A549 (cell line): ENCODE results near the gene KCNN4. TPM values are rescaled to one million over a fixed set of nuclear protein-coding genes. Genes with fewer than 3 reads are reported as not detected.

Experiments
- ATAC-seq, 2 experiments: fragments of 200-7000 bp in 1 of 2; fragments of >200 bp in 1 of 2; cut with Nextera tagmentation in 1 of 2; cut with Tn5 transposase in 1 of 2; 3 replicates each; pipeline versions ENCODE4 v1.8.0 to v1.9.1; 2018 to 2020; ENCODE audit warnings: mild to moderate bottlenecking in 1 of 2, moderate library complexity in 1 of 2
- CTCF ChIA-PET: fragments of 300-600 bp; sonication (Branson Sonifier 250); formaldehyde crosslinking; extraction: SDS; loops from one replicate; lab custom pipeline; 2021; ENCODE audit warnings: antibody characterized with exemption, inconsistent platforms; lab: Yijun Ruan, JAX
- POLR2A ChIA-PET: fragments of 350-600 bp; formaldehyde crosslinking; extraction: SDS; loops from one replicate; lab custom pipeline; 2021; ENCODE audit warnings: antibody characterized with exemption, inconsistent platforms; lab: Yijun Ruan, JAX
- DNase-seq, 2 experiments: peaks; one replicate each; pipeline versions ENCODE4 v3.0.0 to v3.0.0-alpha.2; 2011 to 2016; ENCODE audit warnings: low read depth in 1 of 2, low spot score in 1 of 2
- FAIRE-seq: peaks from 2 replicates; lab custom pipeline; 2011; peaks lifted over from hg19 to GRCh38; lab: Jason Lieb, UNC
- H3K27ac ChIP-seq, 2 experiments: fragments of >200 bp; sonication (Bioruptor Twin); formaldehyde crosslinking; 3 replicates each; pipeline ENCODE4 v1.5.1; 2016 to 2017
- H3K4me1 ChIP-seq: fragments of >200 bp; sonication (Bioruptor Twin); formaldehyde crosslinking; 3 replicates; pipeline ENCODE4 v1.6.1; 2016
- H3K4me2 ChIP-seq: fragments of >200 bp; sonication (Bioruptor Twin); formaldehyde crosslinking; 3 replicates; pipeline ENCODE4 v1.6.1; 2016
- H3K4me3 ChIP-seq: fragments of >200 bp; sonication (Bioruptor Twin); formaldehyde crosslinking; 3 replicates; pipeline ENCODE4 v1.5.1; 2016
- H3K9me3 ChIP-seq: fragments of >200 bp; sonication (Bioruptor Twin); formaldehyde crosslinking; 3 replicates; pipeline ENCODE4 v1.6.1; 2016
- CBX2 ChIP-seq: fragments of 200-600 bp; sonication (generic); IDR thresholded peaks from 2 replicates; pipeline ENCODE4 v1.6.1; 2016; ENCODE audit warnings: low read depth, mild to moderate bottlenecking, borderline replicate concordance
- EHMT2 ChIP-seq: fragments of 200-600 bp; sonication (generic); IDR thresholded peaks from 2 replicates; pipeline ENCODE4 v1.6.1; 2016; ENCODE audit warnings: antibody characterized with exemption, low read depth, mild to moderate bottlenecking, moderate library complexity
- FOSB ChIP-seq: fragments of 250-450 bp; sonication (Bioruptor Pico); IDR thresholded peaks from 2 replicates; pipeline ENCODE4 v1.5.0; 2020; ENCODE audit warnings: mild to moderate bottlenecking, moderate library complexity
- FOXS1 ChIP-seq: fragments of 250-450 bp; sonication (Bioruptor Pico); IDR thresholded peaks from 2 replicates; pipeline ENCODE4 v1.5.0; 2020; ENCODE audit warnings: mild to moderate bottlenecking, moderate library complexity
- GATA3 ChIP-seq: IDR thresholded peaks from 2 replicates; pipeline ENCODE4 v1.6.1; 2012; ENCODE audit warnings: borderline replicate concordance
- HOXA7 ChIP-seq: fragments of 250-450 bp; sonication (Bioruptor Pico); IDR thresholded peaks from 2 replicates; pipeline ENCODE4 v1.5.0; 2020; ENCODE audit warnings: mild to moderate bottlenecking, moderate library complexity
- HOXB13 ChIP-seq: fragments of 250-450 bp; sonication (Bioruptor Pico); IDR thresholded peaks from 2 replicates; pipeline ENCODE4 v1.5.0; 2020; ENCODE audit warnings: low read depth, mild to moderate bottlenecking, moderate library complexity
- MAFK ChIP-seq: fragments of 450-650 bp; IDR thresholded peaks from 2 replicates; pipeline ENCODE4 v1.6.1; 2014; ENCODE audit not compliant: partially characterized antibody
- POLR2A ChIP-seq: IDR thresholded peaks from 2 replicates; pipeline ENCODE4 v1.6.1; 2012; ENCODE audit warnings: mild to moderate bottlenecking, low read length
- SMC3 ChIP-seq: fragments of >200 bp; sonication (Bioruptor Twin); formaldehyde crosslinking; IDR thresholded peaks from 3 replicates; pipeline ENCODE4 v1.6.1; 2018; ENCODE audit warnings: inconsistent platforms
- TP53 ChIP-seq: fragments of 250-450 bp; sonication (Bioruptor Pico); IDR thresholded peaks from 2 replicates; pipeline ENCODE4 v1.5.0; 2021; ENCODE audit warnings: mild to moderate bottlenecking, moderate library complexity
- ZNF302 ChIP-seq: fragments of 250-450 bp; sonication (Bioruptor Pico); IDR thresholded peaks from 2 replicates; pipeline ENCODE4 v1.9.0; 2021; ENCODE audit warnings: inconsistent platforms, mild to moderate bottlenecking, moderate library complexity
- WGBS: methylation state at CpG from one replicate; pipeline ENCODE4 v1.1.6; 2017; ENCODE audit errors: missing lambda C conversion rate; 5-methylcytosine and 5-hydroxymethylcytosine counted together
- polyA plus RNA-seq, 4 experiments: library from polyadenylated mRNA; depleted of rRNA in 3 of 4; stranded (reverse); fragments of >200 nt; fragmentation: RNase III in 1 of 4; extraction: RNeasy Plus Mini Kit Qiagen cat#74134 plus additional on column Dnase treatment in 1 of 4; gene quantifications; 2 replicates in 3 of 4; 3 replicates in 1 of 4; pipeline ENCODE4 v1.2.3, GENCODE V29; 2011 to 2017
- TF ChIP-seq, protein P1 (sequence below): fragments of 250-450 bp; sonication (Bioruptor Pico); IDR thresholded peaks from 2 replicates; pipeline ENCODE4 v1.5.0; 2020; ENCODE audit warnings: low read depth, mild to moderate bottlenecking, moderate library complexity
- TF ChIP-seq, protein P2 (sequence below): fragments of 200-600 bp; sonication (generic); IDR thresholded peaks from 2 replicates; pipeline ENCODE4 v1.6.1; 2016; ENCODE audit warnings: antibody characterized with exemption, mild to moderate bottlenecking, moderate library complexity

The KCNN4 gene
- polyA plus RNA-seq, 2 of the 4 experiments (the other 2 are of a cell fraction) = 15.7 to 21.0 TPM

DNA sequence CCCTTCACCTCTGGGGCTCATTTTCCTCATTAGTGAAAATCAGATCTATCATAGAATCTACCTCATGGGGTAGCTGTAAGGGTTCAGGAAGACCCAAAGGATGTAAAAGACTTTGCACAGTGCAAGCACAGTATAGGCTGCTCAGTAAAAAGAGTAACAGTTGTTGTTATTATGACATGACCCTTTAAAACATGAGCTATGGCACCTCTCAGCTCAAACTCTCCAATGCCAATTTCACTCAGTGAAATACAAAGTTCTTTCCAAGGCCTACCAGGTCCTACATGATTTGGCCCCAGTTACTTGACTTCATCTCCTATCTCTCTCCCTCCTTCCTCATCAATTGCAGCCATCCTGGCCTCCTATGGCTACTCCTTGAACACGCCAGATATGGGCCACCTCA lies 30.9 kb downstream of the KCNN4 start (continued):
- TF ChIP-seq TP53 (no peak), POLR2A (no peak), FOXS1 (CRISPR knock-in tag) (no peak), HOXB13 (CRISPR knock-in tag) (no peak)

GRCh38 chr19:43749152-43749551 lies 31.6 kb downstream of the KCNN4 start:
- DNase-seq (no peak), FAIRE-seq (no peak), ATAC-seq (no peak)
- Histone ChIP-seq H3K4me2 (no peak overlapping the region), H3K27ac (no peak overlapping the region), H3K9me3 (no peaks in the 10 kb centered on the region), H3K4me3 (no peak overlapping the region), H3K4me1 (peaks cover 23% of the 10 kb centered on the region)
- POLR2A ChIA-PET = no interaction called here
- peak; percentile 87 for TF ChIP-seq MAFK
- TF ChIP-seq SMC3 = no peak
- 92% methylated on average over 7 of the region's 7 CpGs for whole genome bisulfite sequencing
- CTCF ChIA-PET = interaction anchor here (0.8 to 2.1 kb wide), 4 partner anchors 12 to 36 kb away, joined by 3 to 5 read pairs (median 4); no protein-coding TSS in a partner anchor

GRCh38 chr19:43748685-43749084 lies 32.1 kb downstream of the KCNN4 start:
- no peak overlapping the region for H3K27ac ChIP-seq
- ATAC-seq = no peak
- H3K4me3 ChIP-seq = no peak overlapping the region
- ChIA-PET CTCF (interaction anchor here (1.0 to 19.0 kb wide), 4 partner anchors 13 to 37 kb away, joined by 4 to 340 read pairs (median 42); partner anchors contain the start of gene SMG9), POLR2A (no interaction called here)
- H3K9me3 ChIP-seq = no peaks in the 10 kb centered on the region
- 91% methylated on average over 4 of the region's 4 CpGs for WGBS
- TF ChIP-seq ZNF302 (CRISPR knock-in tag) (no peak), EHMT2 (no peak)
- no peak overlapping the region for H3K4me2 ChIP-seq
- no peak for FAIRE-seq
- no peak for DNase-seq
- peaks cover 23% of the 10 kb centered on the region for H3K4me1 ChIP-seq

GRCh38 chr19:43748205-43748594 lies 32.6 kb downstream of the KCNN4 start:
- Histone ChIP-seq H3K9me3 (no peaks in the 10 kb centered on the region), H3K4me1 (peaks cover 18% of the 10 kb centered on the region), H3K4me2 (no peak overlapping the region), H3K27ac (no peak overlapping the region), H3K4me3 (no peak overlapping the region)
- ChIA-PET CTCF (interaction anchor here (1.0 to 19.0 kb wide), 5 partner anchors 13 to 51 kb away, joined by 3 to 340 read pairs (median 5); partner anchors contain the start of gene SMG9), POLR2A (no interaction called here)
- FAIRE-seq = no peak
- no peak for ATAC-seq
- no peak for DNase-seq
- WGBS = 91% methylated on average over 4 of the region's 4 CpGs
- TF ChIP-seq TP53 = no peak
- TF ChIP-seq, protein P1, sequence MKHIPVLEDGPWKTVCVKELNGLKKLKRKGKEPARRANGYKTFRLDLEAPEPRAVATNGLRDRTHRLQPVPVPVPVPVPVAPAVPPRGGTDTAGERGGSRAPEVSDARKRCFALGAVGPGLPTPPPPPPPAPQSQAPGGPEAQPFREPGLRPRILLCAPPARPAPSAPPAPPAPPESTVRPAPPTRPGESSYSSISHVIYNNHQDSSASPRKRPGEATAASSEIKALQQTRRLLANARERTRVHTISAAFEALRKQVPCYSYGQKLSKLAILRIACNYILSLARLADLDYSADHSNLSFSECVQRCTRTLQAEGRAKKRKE = no peak
- TF ChIP-seq FOSB (CRISPR knock-in tag) = no peak
- TF ChIP-seq HOXA7 (CRISPR knock-in tag) = no peak
- TF ChIP-seq, protein P2, sequence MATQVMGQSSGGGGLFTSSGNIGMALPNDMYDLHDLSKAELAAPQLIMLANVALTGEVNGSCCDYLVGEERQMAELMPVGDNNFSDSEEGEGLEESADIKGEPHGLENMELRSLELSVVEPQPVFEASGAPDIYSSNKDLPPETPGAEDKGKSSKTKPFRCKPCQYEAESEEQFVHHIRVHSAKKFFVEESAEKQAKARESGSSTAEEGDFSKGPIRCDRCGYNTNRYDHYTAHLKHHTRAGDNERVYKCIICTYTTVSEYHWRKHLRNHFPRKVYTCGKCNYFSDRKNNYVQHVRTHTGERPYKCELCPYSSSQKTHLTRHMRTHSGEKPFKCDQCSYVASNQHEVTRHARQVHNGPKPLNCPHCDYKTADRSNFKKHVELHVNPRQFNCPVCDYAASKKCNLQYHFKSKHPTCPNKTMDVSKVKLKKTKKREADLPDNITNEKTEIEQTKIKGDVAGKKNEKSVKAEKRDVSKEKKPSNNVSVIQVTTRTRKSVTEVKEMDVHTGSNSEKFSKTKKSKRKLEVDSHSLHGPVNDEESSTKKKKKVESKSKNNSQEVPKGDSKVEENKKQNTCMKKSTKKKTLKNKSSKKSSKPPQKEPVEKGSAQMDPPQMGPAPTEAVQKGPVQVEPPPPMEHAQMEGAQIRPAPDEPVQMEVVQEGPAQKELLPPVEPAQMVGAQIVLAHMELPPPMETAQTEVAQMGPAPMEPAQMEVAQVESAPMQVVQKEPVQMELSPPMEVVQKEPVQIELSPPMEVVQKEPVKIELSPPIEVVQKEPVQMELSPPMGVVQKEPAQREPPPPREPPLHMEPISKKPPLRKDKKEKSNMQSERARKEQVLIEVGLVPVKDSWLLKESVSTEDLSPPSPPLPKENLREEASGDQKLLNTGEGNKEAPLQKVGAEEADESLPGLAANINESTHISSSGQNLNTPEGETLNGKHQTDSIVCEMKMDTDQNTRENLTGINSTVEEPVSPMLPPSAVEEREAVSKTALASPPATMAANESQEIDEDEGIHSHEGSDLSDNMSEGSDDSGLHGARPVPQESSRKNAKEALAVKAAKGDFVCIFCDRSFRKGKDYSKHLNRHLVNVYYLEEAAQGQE = no peak
- TF ChIP-seq GATA3 = no peak
- TF ChIP-seq CBX2 = no peak
